Measurements from ENCODE around the gene ASH1L.
A peak's percentile ranks its signal among the peaks of the same experiment; 100 is the strongest.
"Not testable (repeated sequence)": the region's sequence is repeated elsewhere in the genome, so short reads cannot be mapped to it uniquely, and the experiment has no call there.

Gene ASH1L

GRCh38 chr1:155463865-155464650 lies 98.5 kb downstream of the ASH1L start:
- H3K27ac ChIP-seq: peak overlapping the region in 4 of 21 experiments; percentile 4 to 78 (median 27)
- no peak overlapping the region for H3K4me3 ChIP-seq

- Histone ChIP-seq H3K27ac (no peak overlapping the region), H3K4me3 (no peak overlapping the region)
Measured at GRCh38 chr1:155458111-155458510, 104.5 kb downstream of the ASH1L start.

GRCh38 chr1:155457266-155457665 lies 105.3 kb downstream of the ASH1L start:
- Histone ChIP-seq H3K27ac (no peak overlapping the region), H3K4me3 (no peak overlapping the region)

GRCh38 chr1:155455588-155456195 lies 106.9 kb downstream of the ASH1L start:
- Histone ChIP-seq H3K27ac (peak overlapping the region in 2 of 21 experiments; percentile 20 to 48), H3K4me3 (no peak overlapping the region)

- Histone ChIP-seq H3K4me3 (no peak overlapping the region), H3K27ac (no peak overlapping the region)
Measured at GRCh38 chr1:155454096-155454495, 108.5 kb downstream of the ASH1L start.

GRCh38 chr1:155453141-155453540 lies 109.5 kb downstream of the ASH1L start:
- no peak overlapping the region for H3K4me3 ChIP-seq
- no peak overlapping the region for H3K27ac ChIP-seq

- no peak overlapping the region for H3K4me3 ChIP-seq
- no peak overlapping the region for H3K27ac ChIP-seq
Measured at GRCh38 chr1:155451199-155451598, 111.4 kb downstream of the ASH1L start.

- not testable (repeated sequence) for H3K27ac ChIP-seq
Measured at GRCh38 chr1:155442431-155442830, 120.2 kb downstream of the ASH1L start.

GRCh38 chr1:155437405-155437804 lies 125.2 kb downstream of the ASH1L start:
- H3K4me3 ChIP-seq: no peak overlapping the region
- no peak overlapping the region for H3K27ac ChIP-seq

More at GRCh38 chr1:155442431-155442830, 120.2 kb downstream of the ASH1L start:
- H3K4me3 ChIP-seq: not testable (repeated sequence)

GRCh38 chr1:155433831-155434389 lies 128.7 kb downstream of the ASH1L start:
- H3K4me3 ChIP-seq, H3K27ac ChIP-seq: not testable (repeated sequence)

GRCh38 chr1:155433128-155433830 lies 129.3 kb downstream of the ASH1L start:
- H3K27ac ChIP-seq, H3K4me3 ChIP-seq: not testable (repeated sequence)

GRCh38 chr1:155424091-155424490 lies 138.5 kb downstream of the ASH1L start:
- H3K27ac ChIP-seq: no peak overlapping the region
- H3K4me3 ChIP-seq: no peak overlapping the region

GRCh38 chr1:155420788-155421187 lies 141.8 kb downstream of the ASH1L start:
- Histone ChIP-seq H3K27ac (no peak overlapping the region), H3K4me3 (no peak overlapping the region)

GRCh38 chr1:155411840-155412239 lies 150.8 kb downstream of the ASH1L start:
- not testable (repeated sequence) for H3K4me3 ChIP-seq, H3K27ac ChIP-seq

GRCh38 chr1:155410931-155411330 lies 151.7 kb downstream of the ASH1L start:
- Histone ChIP-seq H3K27ac (no peak overlapping the region), H3K4me3 (no peak overlapping the region)

- Histone ChIP-seq H3K4me3 (no peak overlapping the region), H3K27ac (no peak overlapping the region)
Measured at GRCh38 chr1:155396874-155397476, 165.6 kb downstream of the ASH1L start.

- H3K27ac ChIP-seq: no peak overlapping the region
- no peak overlapping the region for H3K4me3 ChIP-seq
Measured at GRCh38 chr1:155392898-155393411, 169.6 kb downstream of the ASH1L start.

GRCh38 chr1:155389826-155390225 lies 172.8 kb downstream of the ASH1L start:
- Histone ChIP-seq H3K27ac (no peak overlapping the region), H3K4me3 (no peak overlapping the region)

GRCh38 chr1:155385836-155386235 lies 176.8 kb downstream of the ASH1L start:
- H3K4me3 ChIP-seq: not testable (repeated sequence)

GRCh38 chr1:155383406-155383805 lies 179.2 kb downstream of the ASH1L start:
- Histone ChIP-seq H3K27ac (peak overlapping the region in 1 of 21 experiments; percentile 8), H3K4me3 (no peak overlapping the region)

More at GRCh38 chr1:155385836-155386235, 176.8 kb downstream of the ASH1L start:
- not testable (repeated sequence) for H3K27ac ChIP-seq

All from skin epidermis (tissue), 12 donors.